Activated CD4-positive, alpha-beta T cell treated with anti-CD3 and anti-CD28 coated beads, Interleukin-2, amount 50 U/mL, for 16 hours (primary cell): ENCODE measurements around the gene EEF1AKMT3.

Source experiments
- DNase-seq: peaks from one replicate; pipeline ENCODE4 v3.0.0-alpha.2; 2020

Gene EEF1AKMT3

DNA sequence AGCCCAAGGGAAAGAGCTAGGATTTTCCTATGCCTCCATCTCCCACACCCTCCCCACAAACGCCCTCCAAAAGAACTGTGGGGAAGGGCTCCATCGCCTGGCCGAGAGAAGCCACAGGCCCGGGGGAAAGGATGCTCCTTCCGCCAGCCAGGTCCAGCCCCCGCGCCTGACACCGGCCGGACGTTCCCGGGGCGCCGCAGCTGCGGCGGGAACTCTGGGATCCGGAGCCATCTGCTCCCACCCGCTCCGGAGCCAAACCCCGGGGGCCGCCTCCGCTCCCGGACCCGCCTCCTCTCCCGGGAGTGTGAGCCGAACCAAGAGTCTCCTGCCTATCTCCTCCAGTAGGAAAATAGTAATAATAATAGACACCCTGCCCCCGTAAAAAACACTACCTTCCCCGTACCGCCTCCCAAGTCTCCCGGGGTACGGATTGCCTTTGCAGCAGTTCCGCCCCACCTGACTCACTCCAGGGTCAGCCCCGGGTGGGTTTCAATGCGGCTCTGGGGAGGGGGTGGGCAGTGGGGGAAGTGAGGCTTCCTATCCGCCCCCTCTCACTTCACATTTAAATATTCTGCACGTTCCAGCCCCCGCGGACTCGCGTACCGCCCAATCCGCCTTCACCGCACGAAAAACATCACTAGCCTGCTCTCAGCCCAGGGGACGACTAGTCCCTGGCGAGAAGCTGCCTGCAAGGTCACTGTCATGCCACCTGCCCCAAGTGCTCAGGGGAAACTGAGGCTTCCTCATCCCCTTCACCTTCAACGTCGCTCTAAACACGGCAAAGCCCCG is 36.3 kb upstream of the EEF1AKMT3 start:
- no peak for DNase-seq

GRCh38 chr12:57736741-57737466 is 35.5 kb upstream of the EEF1AKMT3 start:
- no peak for DNase-seq

GRCh38 chr12:57737467-57738460 is 34.6 kb upstream of the EEF1AKMT3 start:
- DNase-seq = no peak

GRCh38 chr12:57738661-57739237 is 33.7 kb upstream of the EEF1AKMT3 start, which contains the start of gene AGAP2:
Gene AGAP2, minus strand, starts transcription at chr12:57738742. Its CDS starts 496 bp downstream, at chr12:57738246.
- DNase-seq = no peak

GRCh38 chr12:57739387-57739786 is 33.0 kb upstream of the EEF1AKMT3 start:
- no peak for DNase-seq

DNA sequence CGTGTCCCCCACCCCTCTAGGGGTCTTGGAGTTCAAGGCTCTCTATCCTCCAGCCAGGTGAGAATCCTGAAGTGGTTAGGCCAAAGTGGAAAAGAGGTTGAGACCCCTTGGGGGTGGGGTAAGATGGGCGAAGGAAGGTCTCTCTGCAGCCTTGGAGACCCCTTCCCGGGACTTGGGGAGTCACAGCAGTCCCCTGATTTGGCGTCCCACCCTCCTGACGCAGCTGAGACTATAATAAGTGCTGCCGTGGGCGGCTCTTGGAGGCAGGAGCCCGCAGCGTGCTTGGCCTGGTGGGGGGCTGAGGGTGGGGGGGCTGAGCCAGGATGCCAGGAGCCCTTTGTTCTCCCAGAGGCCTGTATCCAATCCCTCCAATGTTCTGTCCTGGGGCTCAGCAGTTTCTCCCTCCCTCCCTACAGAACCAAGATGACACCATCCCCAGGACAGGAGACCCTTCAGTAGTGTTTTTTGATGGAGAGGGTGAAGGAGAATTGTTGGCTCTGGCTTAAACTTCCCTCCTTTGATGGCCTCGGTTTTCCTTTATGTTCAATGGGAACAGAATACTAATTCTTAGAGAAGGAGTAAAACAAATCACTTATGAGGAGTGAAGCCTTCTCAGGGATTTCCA is 32.4 kb upstream of the EEF1AKMT3 start:
- DNase-seq = no peak

DNA sequence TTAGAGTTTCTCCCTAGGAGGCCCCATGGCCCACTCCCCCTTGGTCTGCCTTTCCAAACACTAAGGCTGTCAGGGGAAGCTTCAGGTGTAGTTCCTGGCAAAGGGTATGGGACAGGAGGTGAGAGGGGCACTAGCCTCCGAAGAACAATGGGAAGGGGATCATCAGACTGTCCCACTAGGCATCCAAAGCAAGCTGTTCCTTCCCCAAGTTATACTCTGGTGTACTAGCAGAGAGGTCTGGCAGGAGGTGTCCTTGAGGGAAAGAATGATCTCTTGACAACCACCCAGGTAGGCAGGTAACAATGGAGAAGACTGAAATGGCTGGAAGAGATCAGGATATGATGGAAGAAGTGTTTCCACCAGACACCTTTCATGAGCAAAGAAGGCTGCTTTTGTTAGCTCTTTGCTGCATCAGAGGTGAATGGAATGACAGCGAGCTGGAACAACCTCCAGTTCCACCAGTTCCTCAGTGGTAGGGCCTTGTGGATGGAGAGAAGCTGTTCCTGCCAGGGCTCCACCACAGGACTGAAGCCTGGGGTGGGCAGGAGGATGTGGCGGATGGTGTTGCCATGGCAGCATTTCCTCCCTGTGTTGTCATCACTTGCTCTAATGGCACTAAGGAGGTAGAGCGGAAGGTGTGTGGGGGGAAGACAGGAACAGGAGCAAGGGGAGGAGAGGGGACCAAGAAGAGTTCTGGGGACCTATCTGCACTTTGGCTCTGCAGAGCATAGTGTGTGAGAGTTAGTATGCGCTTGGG is 31.6 kb upstream of the EEF1AKMT3 start:
- DNase-seq = peak; percentile 87

DNA sequence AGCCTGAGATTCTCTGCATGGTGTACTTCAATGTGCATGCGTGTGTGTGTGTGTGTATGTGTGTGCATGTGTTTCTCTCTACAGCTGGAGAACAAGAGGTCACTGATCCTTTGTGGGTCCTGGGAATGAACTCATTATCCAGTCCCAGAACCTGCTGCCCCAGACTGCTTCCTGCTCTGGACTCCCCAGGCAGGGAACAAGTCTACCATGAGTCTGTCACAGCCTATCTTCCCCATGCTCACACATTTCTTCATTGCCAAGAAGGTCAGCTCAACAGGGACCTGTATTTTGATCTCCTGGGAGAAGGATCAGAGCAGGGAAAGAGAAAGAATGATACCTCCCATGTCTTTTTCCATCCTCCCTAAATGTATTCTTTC is 31.0 kb upstream of the EEF1AKMT3 start:
- DNase-seq = no peak

GRCh38 chr12:57741844-57742738 is 30.3 kb upstream of the EEF1AKMT3 start:
- DNase-seq = peak; percentile 90

DNA sequence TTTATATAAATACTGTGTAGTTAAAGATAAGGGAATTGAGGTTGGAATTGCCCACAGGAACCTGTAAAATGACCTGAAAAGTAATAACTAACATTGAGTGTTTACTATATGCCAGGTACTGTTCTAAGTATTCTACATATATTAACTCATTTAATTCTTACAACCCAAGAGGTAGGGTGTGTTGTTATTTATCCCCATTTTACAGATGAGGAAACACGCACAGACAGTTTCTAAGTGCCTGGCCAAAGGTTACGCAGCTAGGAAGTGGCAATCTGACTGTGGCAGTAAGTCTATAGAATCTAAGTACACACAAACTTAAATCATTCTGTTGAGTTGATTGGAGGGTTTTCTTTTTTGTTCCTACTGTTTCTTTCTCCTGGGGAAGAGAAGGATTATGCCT is 28.6 kb upstream of the EEF1AKMT3 start:
- no peak for DNase-seq

DNA sequence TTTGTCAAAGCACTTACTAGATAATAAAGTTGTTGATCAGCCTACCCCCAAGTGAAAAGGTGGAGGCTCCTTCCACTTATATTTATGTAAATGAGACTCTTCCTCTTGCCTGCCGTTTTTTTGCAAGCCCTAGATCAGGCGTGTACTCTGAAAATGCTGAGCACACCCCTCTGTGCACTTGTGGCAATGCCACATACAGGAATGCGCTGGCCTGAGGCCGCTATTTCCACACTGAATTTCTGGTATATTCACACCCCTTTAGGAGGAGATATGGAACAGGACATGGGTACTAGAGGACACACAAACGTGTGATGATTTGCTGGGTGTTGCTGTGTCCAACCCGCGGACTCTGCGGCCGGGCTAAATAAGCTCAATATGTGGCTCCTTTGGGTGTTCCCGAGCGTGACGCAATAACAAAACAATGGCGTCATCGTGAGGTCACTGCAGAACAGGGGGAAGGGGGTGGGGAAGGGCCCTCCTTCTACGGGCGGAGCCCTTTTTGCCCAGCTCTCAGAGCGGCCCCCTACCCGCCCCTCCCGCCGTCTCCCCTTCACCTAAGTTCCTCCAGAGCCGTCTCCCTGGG is 28.1 kb upstream of the EEF1AKMT3 start:
- DNase-seq = peak; percentile 70

GRCh38 chr12:57744777-57745484 is 27.5 kb upstream of the EEF1AKMT3 start, which contains the start of gene TSPAN31:
Gene TSPAN31, plus strand, starts transcription at chr12:57745039. Its CDS starts 116 bp downstream, at chr12:57745155.
- peak; percentile 96 for DNase-seq

GRCh38 chr12:57745485-57745881 is 26.9 kb upstream of the EEF1AKMT3 start:
- no peak for DNase-seq

DNA sequence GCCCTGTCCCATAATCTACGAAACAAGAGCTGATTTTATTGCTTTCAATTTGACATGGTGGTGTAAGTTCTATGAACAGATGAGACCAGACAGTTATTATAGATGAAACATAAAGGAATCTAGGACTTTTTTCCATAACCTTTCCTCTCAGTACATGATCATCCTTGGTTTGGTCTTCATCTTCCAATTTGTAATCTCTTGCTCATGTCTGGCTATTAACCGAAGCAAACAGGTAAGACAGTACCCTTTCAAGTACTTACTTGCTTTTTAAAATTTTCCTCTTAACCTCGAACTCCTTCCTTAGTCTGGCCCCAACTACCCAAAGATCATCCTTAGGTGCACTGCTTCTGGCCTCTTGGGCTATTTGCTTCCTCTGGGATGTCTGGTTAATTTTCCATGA is 26.4 kb upstream of the EEF1AKMT3 start:
- no peak for DNase-seq

GRCh38 chr12:57749061-57749460 is 23.4 kb upstream of the EEF1AKMT3 start:
- DNase-seq = no peak

GRCh38 chr12:57750561-57751431 is 21.6 kb upstream of the EEF1AKMT3 start:
- no peak for DNase-seq

- DNase-seq = no peak
These were observed 21.0 kb upstream of the EEF1AKMT3 start for GRCh38 chr12:57751432-57751787.
